ENCODE measurements around the gene SLC13A1. TPM values are rescaled to one million over a fixed set of nuclear protein-coding genes. Genes with fewer than 3 reads are reported as not detected.

Gene SLC13A1
- total and polyA plus RNA-seq, 12 donors, result not detected

- intact Hi-C loops (cut with DNase I), result no loop called here
- no peak overlapping the region for H3K27ac ChIP-seq
- 93 to 94% methylated on average over 2 of the region's 2 CpGs for WGBS, 2 donors
- DNase-seq (no peak), ATAC-seq (no peak)
- H3K36me3 ChIP-seq, result no peaks in the 10 kb centered on the region
- no peaks in the 10 kb centered on the region for H3K27me3 ChIP-seq
- H3K9me3 ChIP-seq, result peaks cover 0 to 23% (median 0%) of the 10 kb centered on the region in 11 donors
- peaks cover 0 to 14% (median 0%) of the 10 kb centered on the region in 9 donors for H3K4me1 ChIP-seq
- no peak overlapping the region for H3K4me3 ChIP-seq
- TF ChIP-seq, protein P1, sequence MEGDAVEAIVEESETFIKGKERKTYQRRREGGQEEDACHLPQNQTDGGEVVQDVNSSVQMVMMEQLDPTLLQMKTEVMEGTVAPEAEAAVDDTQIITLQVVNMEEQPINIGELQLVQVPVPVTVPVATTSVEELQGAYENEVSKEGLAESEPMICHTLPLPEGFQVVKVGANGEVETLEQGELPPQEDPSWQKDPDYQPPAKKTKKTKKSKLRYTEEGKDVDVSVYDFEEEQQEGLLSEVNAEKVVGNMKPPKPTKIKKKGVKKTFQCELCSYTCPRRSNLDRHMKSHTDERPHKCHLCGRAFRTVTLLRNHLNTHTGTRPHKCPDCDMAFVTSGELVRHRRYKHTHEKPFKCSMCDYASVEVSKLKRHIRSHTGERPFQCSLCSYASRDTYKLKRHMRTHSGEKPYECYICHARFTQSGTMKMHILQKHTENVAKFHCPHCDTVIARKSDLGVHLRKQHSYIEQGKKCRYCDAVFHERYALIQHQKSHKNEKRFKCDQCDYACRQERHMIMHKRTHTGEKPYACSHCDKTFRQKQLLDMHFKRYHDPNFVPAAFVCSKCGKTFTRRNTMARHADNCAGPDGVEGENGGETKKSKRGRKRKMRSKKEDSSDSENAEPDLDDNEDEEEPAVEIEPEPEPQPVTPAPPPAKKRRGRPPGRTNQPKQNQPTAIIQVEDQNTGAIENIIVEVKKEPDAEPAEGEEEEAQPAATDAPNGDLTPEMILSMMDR (IDR thresholded peaks at IDR 0.05), result no peak
Measured at GRCh38 chr7:123211545-123211944, 11.8 kb upstream of the SLC13A1 start.

GRCh38 chr7:123210986-123211385 is 11.2 kb upstream of the SLC13A1 start:
- peaks cover 0 to 19% (median 0%) of the 10 kb centered on the region in 11 donors for H3K9me3 ChIP-seq
- H3K27me3 ChIP-seq, result no peaks in the 10 kb centered on the region
- no peaks in the 10 kb centered on the region for H3K36me3 ChIP-seq
- no peak overlapping the region for H3K27ac ChIP-seq
- no peak for DNase-seq
- peaks cover 0 to 14% (median 0%) of the 10 kb centered on the region in 9 donors for H3K4me1 ChIP-seq
- no peak overlapping the region for H3K4me3 ChIP-seq
- no peak for ATAC-seq
- 78 to 79% methylated on average over 5 of the region's 5 CpGs for WGBS, 2 donors
- intact Hi-C loops (cut with DNase I), result no loop called here
- TF ChIP-seq, protein P1 (IDR thresholded peaks at IDR 0.05), result no peak

- intact Hi-C loops (cut with DNase I), result loop anchor here in 4 of 10 donors (5.0 to 10.0 kb wide), 2 partner anchors 155 to 158 kb away; no protein-coding TSS in a partner anchor
- ATAC-seq, result peak in 1 of 8 donors; percentile 49
Measured at GRCh38 chr7:123209786-123210185, 10.0 kb upstream of the SLC13A1 start.

GRCh38 chr7:123208793-123209192 is 9.0 kb upstream of the SLC13A1 start:
- ATAC-seq, result peak in 2 of 8 donors; percentile 22 to 29
- Histone ChIP-seq H3K4me3 (no peak overlapping the region), H3K4me1 (peaks cover 0 to 14% (median 0%) of the 10 kb centered on the region in 9 donors), H3K36me3 (no peaks in the 10 kb centered on the region), H3K27ac (no peak overlapping the region), H3K9me3 (no peaks in the 10 kb centered on the region), H3K27me3 (no peaks in the 10 kb centered on the region)
- intact Hi-C loops (cut with DNase I), result loop anchor here in 4 of 10 donors (5.0 to 10.0 kb wide), 2 partner anchors 156 to 159 kb away; no protein-coding TSS in a partner anchor
- TF ChIP-seq, protein P1 (IDR thresholded peaks at IDR 0.05), result peak in 7 of 9 donors; percentile 15 to 51 (median 30)
- DNase-seq, result no peak
- WGBS, 2 donors, result 27 to 42% methylated on average over 3 of the region's 3 CpGs

More at GRCh38 chr7:123209786-123210185, 10.0 kb upstream of the SLC13A1 start:
- Histone ChIP-seq H3K27me3 (no peaks in the 10 kb centered on the region), H3K9me3 (peaks cover 0 to 7% (median 0%) of the 10 kb centered on the region in 11 donors), H3K27ac (no peak overlapping the region), H3K4me3 (no peak overlapping the region), H3K4me1 (peaks cover 0 to 14% (median 0%) of the 10 kb centered on the region in 9 donors), H3K36me3 (no peaks in the 10 kb centered on the region)
- no peak for DNase-seq
- WGBS, 2 donors, result 20 to 24% methylated on average over 3 of the region's 3 CpGs
- TF ChIP-seq, protein P1 (IDR thresholded peaks at IDR 0.05), result no peak

All from heart right ventricle (tissue), 16 donors.